ENCODE measurements around the gene BMP2K.

The BMP2K gene

GRCh38 chr4:78776079-78776728 is at the start of gene BMP2K:
Gene BMP2K, plus strand, starts transcription at chr4:78776350. Its CDS starts 194 bp downstream, at chr4:78776544.
- peak; percentile 79 for DNase-seq

GRCh38 chr4:78726546-78726945 is 49.6 kb upstream of the BMP2K start:
- no peak for DNase-seq

DNA sequence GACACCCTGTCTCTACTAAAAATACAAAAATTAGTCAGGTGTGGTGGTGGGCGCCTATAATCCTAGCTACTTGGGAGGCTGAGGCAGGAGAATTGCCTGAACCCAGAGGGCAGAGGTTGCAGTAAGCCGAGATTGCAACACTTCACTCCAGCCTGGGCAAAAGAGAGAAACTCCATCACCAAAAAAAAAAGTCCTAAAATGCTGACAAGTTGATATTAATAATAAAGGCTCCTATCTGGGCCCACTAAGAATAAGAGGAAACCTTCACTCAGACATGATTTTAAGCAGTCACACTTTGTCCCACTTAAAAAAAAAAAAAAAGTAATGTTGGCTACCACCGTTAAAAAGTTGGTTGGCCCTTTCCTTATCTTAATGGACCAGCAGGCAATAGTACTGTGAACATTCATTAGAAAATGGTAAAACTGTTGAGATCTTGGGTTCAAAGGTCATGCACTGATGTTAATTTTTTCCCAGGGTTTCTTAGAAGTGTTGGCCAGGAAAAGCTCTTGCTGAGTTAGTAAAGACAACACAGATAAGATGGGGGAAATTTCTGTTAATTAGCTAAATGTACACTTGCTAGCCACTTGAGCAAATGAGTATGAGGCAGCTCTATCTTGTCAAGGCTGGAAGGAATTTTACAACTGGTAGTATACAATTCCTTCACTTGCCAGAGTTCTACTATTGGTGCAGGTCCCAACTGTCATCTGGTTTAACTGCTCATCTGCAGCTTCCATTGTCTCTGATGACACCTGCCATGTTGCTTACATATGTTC is 43.6 kb upstream of the BMP2K start:
- no peak for DNase-seq

DNA sequence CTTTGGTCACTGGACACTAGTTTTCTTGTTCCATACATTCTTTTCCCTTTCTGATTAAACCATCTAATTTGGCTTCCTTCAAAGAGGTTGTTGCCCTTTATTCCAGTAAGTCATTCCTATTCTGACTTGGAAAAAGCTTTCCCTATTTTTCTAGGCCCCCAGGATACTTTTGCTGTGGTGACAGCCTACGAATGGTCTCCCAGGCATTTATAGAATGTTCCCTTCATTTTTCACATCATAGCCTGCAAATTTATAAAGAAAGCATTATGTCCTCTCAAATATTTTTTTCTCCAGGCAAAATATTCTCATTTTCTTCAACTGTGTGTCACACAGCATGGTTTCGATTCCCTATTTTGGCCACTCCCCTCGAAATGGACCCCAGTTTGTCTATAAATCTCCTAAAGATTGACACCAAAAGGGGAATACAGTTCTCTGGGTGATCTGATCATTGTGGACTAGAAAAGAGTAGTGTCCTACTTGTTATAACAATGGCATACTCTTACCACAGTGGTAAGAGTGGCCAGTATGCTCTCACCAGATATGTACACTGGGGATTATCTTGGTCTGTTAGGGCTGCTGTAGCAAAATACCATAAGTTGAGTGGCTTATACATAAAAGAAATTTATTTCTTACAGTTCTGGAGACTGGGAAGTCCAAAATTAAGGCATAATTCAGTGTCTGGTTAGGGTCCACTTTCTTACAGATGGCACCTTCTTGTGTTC is 41.5 kb upstream of the BMP2K start:
- peak; percentile 4 for DNase-seq

DNA sequence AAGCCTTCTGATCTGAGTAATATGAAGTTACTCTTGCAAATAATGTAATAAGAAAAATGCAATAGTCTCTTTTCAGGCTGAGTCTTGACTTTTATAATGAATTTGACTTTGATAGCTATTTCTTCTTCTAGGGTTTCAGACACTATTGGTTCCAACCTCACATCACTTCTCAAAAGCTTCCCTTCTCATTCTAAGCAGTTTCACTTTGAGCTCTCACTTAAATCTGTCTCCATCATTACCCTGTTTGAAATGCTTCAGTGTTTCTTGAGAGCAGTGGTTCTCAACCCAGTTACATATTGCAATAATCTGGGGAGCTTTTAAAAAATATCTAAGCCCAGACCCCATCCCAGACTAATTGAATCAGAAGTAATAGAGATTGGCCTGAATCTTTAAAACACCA is 40.5 kb upstream of the BMP2K start:
- no peak for DNase-seq

DNA sequence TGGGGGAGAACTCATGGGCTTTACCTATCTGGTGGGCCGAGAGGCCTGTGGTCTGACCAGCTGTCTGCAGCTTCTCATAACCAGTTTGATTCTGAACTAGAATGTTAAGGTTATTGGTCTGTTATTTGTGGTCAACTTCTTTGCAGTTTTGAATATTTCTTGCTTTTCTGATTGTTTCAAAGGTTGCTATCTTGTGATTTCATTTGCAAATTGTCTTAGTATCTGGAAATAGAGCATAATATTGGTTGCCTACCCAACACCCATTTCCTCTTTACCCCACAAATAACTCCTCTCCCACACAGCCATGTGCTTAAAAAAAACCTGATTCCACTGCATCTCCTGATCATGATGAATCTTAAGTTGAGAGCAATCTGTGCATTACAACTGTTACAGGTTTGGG is 39.1 kb upstream of the BMP2K start:
- DNase-seq = no peak

DNA sequence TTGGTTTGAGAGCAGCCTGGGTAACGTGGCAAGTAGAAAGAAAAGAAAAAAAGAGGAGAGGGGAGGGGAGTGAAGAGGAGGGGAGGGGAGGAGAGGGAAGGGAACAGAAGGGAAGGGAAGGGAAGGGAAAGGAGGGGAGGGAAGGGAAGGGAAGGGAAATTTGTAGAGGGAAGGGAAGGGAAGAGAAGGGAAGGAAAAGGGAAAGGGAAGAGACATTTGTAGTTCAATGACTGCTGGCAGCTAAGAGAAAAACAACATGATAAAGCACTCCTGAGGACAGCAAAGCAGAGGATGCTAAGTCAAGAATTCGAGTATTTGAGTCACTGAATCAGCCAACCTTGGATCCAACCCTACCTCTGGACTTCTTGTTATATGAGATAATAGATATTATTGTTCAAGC is 38.2 kb upstream of the BMP2K start:
- no peak for DNase-seq

DNA sequence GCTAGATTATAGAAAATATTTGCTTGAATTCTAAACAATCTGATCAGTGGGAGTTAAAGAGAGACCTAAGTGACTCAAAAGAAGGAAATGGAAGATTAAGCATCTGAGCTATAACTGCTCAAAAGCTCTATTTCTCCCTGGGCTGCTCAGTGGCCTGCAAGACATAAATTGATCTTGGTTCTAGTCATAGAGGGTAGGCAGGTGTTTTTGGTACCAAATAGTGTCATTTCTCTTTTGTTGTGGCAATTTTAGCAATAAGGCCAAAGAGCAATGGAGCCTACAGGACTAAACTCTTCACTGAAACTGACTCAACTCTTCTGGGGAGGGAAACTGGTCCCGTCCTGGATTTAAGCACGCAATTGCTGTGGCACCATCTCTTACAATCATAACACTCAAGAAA is 33.9 kb upstream of the BMP2K start:
- DNase-seq = no peak

- peak; percentile 83 for DNase-seq
Observed at GRCh38 chr4:78747475-78747922, 28.7 kb upstream of the BMP2K start.

GRCh38 chr4:78748381-78748780 is 27.8 kb upstream of the BMP2K start:
- peak; percentile 45 for DNase-seq

GRCh38 chr4:78749258-78749971 is 26.7 kb upstream of the BMP2K start:
- DNase-seq = peak; percentile 11

GRCh38 chr4:78749972-78750727 is 26.0 kb upstream of the BMP2K start:
- DNase-seq = no peak

- DNase-seq = no peak
Observed at GRCh38 chr4:78753091-78753490, 23.1 kb upstream of the BMP2K start.

DNA sequence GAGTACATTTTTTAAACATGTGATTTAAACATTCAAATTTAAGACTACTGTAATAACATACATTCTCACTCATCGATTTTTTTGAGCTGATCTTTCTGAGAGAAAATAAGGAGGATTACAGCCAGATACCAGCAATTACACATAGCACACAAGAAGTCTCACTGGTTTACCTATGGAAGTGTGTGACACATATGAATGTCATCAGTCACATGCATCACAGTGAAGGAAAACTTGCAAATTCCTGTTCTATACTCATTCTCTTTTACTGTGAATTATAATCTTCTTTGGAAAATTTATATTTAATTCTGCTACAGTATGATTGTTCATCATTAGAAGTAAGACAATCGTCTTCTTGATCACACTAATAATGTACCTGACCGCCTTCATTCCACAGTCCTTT is 21.3 kb upstream of the BMP2K start:
- no peak for DNase-seq

DNA sequence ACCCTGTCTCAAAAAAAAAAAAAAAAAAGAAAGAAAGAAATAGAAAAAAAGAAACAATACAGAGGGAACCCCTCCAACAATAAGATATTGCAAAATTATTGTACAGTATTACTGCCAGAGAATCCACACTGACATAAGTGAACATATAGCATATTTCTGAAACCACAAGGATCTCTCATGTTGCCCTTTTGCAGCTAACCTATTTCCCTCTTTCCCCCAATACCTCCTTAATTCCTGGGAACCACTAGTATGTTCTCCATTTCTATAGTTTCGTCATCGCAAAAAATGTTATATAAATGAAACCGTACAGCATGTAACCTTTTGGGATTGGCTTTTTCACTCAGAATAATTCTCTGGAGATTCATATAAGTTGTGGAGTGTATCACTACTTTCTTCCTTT is 20.0 kb upstream of the BMP2K start:
- peak; percentile 79 for DNase-seq

- DNase-seq = peak; percentile 60
Observed at GRCh38 chr4:78756776-78757175, 19.4 kb upstream of the BMP2K start.

GRCh38 chr4:78757574-78757973 is 18.6 kb upstream of the BMP2K start:
- DNase-seq = no peak

- DNase-seq = no peak
Observed at GRCh38 chr4:78758085-78758484, 18.1 kb upstream of the BMP2K start.

DNA sequence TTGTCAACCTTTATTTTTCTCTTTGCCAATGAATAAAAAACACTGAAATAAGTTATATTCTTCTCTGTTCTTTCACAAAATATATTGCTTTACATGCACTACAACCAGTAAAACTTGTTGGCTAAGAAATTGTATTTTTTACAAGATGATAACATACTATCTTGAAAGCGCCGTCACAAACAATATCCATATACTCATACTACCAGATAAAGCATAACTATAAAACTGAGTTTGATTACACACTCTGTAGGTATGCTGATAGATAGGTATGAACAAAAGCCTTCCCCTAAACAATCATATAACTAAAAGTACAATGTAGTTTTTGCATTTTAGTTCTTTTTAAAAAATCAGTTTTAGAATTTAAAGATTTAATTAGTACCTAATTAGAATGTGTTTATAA is 13.6 kb upstream of the BMP2K start:
- DNase-seq = no peak

GRCh38 chr4:78763251-78763650 is 12.9 kb upstream of the BMP2K start:
- no peak for DNase-seq

DNA sequence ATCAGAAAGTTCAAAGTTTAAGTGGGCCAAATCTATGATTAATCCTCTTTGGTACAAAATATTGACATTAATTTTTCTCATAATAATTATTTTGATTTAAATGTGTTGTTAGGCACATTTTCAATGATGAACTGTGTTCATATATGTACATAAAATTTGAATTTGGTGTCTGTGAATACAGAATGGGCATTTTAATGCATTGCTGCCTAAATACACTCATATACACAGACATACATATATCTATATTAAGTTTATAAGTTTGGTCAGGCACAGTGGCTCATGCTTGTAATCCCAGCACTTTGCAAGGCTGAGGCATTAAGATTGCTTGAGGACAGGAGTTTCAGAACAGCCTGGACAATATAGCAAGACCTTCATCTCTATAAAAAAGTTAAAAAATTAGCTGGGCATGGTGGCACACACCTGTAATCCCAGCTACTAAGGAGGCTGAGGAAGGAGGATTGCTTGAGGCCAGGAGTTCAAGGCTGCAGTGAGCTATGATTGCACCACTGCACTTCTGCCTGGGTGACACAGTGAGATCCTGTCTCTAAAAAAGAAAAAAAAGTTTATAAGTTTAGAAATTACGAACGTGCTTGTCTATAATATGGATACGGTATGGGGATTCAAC is 12.3 kb upstream of the BMP2K start:
- no peak for DNase-seq

DNA sequence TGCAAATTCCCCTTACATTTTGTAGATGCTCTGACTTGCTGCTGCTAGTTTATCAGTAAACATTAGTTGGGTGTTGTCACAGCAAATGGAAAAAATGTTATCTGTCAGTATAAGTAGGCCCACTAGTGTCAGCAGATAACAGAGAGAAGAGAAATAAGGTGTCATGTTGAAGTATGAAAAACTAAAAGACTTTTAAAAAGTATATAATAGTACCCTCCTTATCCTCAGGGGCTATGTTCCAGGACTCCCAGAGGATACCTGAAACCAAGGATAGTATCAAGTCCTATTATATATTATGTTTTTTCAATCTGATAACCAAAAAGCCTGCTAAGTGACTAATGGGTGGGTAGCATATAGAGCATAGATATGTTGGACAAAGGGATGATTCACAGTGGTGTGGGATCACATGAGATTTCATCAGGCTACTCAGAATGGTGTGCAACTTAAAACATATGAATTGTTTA is 11.6 kb upstream of the BMP2K start:
- peak; percentile 68 for DNase-seq
